Endothelial cell of hepatic sinusoid (primary cell): ENCODE results near the gene FAM131C.
"Not testable (repeated sequence)": the region's sequence is repeated elsewhere in the genome, so short reads cannot be mapped to it uniquely, and the experiment has no call there.

Experiments
- in situ Hi-C: cut with HindIII; loops from 2 replicates; pipeline ENCODE4 v1.10.0; 2017; ENCODE audit warnings: low sequenced_read_pairs

The FAM131C gene

DNA sequence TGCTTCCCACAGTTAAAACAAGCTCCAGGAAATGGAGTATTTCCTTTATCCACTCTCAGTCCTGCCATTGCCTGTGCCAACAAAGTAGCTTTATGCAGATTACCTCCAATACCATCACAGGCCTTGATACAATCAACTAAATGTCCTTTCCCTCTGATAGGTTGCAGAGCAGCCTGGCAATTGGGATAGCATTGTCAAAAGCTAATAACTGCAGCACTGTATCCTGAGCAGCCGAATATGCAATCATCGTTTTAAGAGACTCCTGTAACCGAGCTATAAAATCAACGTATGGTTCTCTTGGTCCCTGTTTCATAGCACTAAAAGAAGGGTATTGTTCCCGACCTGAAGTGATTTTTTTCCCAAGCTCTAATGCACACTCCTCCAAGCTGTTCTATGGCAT, 33.6 kb upstream of the FAM131C start:
- in situ Hi-C loops, result not testable (repeated sequence)

DNA sequence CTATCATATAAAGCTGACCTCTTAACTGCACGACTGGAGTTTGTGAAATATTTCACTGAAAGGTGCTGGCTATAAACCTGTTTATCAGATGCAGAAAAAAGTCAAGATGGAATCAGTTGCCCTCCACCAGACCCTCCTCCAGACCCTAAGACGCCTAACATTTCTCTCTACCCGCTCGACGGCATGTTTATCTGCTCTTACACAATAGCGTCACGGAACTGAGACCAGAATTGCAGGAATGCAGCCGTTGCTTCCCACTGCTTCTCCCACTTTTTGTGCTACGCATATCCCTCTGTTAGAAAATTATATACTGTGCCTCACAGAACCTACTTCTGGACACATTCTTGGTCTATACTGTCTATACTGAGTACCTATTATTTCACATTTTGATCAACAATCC, 28.2 kb upstream of the FAM131C start:
- in situ Hi-C loops, result no loop called here

DNA sequence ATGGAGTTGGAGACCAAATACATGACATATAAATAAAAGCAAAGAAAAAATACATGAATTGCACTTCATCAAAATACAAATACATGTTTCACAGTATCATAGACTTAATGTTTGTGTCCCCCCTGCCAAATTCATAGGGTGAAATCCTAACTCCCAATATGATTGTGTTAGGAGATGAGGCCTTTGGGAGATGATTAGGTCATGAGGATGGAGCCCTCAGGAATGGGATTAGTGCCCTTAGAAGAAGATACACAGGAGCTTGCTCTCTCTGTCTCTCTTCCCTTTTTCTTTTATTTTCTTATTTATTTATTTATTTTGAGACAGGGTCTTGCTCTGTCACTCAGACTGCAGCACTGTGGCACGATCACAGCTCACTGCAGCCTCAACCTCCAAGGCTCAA, 26.0 kb upstream of the FAM131C start:
- in situ Hi-C loops, result no loop called here

DNA sequence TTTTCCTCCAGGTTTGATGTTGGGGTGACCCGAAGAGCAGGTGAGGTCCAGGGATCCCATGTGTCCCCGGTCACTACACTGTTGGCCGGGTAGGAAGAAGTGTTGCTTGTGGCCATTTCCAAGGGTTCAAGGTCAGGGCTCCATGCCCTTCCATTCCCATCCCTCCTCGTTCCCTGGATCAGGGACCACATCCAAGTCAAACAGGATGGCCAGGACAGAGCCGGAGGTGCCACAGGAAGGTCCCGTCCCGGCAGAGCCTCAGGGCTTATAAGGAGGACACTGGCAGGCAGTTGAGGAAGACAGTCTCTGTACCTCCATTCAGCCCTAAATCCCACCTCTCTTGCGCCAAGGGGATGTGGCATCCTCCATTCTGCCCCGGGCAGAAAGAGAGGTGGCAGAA, 22.0 kb upstream of the FAM131C start:
- in situ Hi-C loops, result no loop called here

DNA sequence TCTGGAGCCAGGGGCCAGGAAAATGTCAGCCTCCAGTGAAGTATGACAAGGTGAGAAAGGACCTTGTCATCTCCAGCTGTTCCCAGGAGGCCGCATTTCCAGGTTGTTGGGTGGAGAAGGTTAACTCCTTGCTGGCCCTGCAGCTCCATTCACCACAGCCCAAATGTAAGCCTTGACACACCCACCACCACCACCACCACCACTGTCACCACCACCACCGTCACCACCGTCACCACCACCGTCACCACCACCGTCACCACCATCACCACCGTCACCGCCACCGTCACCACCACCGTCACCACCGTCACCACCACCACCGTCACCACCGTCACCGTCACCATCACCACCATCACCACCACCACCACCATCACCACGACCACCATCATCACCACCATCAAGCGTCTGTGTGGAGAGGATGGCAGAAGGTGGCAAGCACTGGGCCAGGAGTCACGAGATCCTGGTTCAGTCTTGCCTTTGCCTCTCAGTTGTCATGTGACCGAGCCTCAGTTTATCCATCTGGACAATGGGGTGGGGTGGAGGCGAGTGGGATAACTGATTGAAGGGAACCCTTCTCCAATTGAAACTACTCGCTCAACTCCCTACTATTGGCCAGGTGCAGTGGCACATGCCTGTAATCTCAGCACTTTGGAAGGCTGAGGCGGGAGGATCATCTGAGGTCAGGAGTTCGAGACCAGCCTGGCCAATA, 21.2 kb upstream of the FAM131C start:
- in situ Hi-C loops, result no loop called here

DNA sequence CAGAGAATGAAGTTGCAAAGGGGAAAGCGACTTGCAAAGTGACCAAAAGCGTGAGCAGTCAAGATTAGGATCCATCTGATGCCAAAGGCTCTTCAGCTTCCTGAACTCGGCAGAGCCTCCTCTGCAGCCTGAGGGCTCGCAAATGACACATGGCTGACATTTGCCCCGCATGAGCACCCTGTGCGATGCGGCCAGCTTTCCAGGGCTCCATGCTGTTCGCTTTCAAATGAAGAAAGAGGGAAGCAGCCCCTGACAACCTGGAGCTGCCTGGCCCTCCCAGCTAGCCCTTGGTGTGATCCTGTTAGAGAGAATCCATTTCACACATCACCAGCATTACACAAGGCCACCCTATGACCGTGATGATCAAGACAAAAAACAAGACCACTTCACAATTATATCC, 20.2 kb upstream of the FAM131C start:
- in situ Hi-C loops, result no loop called here

DNA sequence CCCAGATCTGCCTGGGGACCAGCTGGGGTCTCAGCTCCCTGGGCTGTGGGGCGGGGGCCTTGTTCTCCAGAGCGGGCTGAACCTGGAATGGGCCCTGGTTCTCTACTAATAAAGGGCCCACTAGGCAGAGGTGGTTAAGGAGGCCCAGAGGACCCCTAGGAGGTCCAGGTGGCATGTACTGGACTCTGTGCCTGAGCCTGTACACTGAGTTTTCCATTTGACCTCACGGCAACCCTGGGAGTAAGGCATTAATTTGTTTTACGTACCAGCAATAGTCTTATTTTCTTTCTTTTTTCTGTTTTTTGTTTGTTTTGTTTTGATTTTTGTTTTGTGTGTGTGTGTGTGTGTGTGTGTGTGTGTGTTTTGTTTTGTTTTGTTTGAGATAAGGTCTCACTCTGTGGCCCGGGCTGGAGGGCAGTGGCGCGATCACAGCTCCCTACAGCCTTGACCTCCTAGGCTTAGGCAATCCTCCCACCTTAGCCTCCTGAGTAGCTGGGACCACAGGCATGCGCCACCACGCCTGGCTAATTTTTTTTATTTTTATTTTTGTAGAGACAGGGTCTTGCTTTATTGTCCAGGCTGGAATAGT, 19.6 kb upstream of the FAM131C start:
- in situ Hi-C loops, result no loop called here

DNA sequence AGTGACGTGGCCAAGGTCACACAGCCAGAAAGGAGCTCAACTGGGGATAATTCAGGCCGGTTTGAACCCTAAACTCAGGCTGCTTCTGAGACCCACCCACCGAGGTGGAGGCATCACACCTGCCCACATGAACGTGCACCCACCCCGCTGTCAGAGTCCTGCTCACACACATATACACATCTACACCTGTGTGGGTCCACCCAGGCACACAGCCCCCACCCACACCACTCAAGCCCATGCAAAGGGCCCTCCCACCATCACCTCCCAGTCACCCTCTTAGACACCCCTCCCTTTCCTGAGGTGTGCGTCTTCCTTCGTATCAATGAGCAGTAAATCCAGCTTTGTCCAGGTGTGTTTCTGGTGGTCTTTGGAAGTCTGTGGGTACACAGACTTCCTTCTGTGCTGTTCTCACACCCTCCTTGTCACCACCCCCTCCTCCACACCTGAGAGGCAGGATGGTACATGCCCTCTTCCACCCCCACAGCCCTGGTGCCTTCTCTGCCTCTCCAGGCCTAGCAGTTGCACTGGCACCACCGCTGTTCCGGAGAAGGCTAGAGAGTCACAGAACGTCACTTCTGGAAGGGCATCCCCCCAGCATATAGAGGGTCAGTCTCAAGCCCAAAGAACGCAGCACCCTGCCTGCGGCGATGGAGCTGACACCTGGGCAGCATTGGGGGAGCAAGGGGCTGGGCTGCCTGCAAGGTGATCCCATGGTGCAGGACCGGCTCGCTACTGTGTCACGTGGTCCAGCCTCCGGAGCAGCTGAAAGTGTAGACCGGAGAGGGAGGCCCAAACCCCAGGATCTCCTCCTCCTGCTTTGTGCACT, 18.9 kb upstream of the FAM131C start:
- in situ Hi-C loops, result no loop called here

DNA sequence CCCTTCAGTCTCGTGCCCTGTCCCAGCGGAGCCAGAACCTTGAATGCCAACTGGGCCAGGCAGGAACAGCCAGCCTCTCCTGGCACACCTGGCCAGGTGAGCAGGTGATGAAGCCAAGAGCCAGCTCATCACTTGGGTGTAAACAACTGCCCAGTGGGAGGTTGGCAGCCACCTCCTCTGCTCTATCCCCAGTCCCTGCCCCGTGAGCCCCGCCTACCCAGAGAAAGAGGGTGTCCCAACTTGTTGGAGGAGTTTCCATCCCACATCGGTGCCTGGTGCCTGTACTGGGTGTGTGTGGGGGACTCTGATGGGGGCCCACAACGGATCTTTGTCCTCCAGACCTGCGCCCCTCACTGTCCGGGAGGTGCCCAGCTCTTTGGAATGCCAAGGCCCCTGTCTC, 17.8 kb upstream of the FAM131C start:
- in situ Hi-C loops, result no loop called here

DNA sequence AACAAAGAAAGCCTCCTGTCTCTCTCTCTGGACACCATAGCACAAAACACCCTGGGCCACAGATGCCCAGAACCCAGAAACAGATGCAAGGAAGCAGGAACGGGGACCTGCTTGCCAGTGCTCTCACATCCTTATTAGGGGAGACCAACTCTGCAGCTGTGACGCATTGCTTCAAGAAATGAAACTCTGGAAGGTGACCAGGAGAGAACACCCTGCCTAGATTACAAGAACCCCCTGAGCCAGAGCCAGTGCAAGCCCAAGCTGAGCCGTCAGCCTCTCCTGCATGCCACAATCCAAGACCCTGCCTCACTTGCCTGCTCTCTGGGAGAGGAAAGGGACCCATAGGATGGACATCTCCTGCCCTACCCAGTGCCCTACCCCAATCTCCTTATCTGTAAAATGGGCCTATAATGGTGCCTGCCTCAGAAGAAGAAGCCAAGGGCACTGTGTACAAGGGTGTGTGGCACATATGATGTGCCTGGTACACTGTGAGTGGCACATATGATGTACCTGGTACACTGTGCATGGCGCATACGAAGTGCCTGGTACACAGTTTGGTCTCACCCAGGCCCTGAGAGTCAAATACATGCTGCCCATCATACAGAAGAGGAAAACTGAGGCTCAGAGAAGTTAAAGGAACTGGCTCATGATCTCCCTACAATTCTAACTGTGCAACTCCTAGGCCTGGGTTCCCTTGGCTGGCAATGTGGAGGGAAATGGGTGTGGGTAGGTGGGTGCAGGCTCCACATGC, 16.8 kb upstream of the FAM131C start:
- in situ Hi-C loops, result no loop called here

DNA sequence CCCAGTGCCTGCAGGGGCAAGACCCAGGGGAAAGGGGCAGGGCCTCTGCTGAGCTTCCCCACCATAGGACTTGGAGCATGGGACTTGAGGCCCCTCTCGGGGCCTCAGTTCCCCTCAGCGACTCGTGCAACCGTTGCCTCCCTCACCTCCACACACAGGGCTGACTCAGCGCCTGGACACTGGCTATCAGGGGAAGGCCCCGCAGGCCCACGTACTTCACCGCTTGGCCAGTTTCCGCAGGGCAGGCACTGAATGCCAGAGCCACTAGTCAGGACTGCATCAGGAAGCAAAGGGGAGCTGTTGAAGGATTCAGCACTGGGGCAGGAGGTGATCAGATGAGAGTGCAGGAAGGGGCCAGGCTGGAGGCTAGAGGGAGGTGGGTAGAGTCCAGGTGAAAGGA, 15.5 kb upstream of the FAM131C start:
- in situ Hi-C loops, result no loop called here

DNA sequence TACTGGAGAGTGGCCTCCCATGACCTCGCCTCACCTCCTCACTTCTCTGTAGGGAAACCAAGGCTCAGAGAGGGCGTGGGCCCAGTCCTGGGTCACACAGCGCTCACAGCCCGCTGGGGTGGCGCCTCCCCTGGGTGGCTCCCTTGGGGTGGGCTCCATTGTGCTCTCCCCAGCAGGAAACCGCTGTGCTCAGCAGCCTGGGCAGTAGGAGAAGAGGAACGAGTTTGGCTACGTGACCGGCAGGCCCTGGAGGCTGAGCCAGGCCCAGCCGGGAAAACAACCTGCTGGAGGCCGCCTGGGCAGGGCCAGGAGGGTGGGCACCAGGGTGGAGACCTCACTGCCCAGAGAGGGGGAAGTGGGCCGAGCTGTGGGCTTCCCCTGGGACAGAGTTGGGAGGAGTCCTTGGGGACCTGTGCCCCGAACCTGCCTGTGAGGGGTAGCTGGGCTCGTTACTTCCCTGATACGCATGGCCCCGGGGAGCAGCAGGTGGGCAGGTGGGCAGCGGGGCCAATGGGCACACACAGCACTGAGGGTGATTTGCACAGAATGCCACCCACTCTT, 15.0 kb upstream of the FAM131C start:
- in situ Hi-C loops, result no loop called here

DNA sequence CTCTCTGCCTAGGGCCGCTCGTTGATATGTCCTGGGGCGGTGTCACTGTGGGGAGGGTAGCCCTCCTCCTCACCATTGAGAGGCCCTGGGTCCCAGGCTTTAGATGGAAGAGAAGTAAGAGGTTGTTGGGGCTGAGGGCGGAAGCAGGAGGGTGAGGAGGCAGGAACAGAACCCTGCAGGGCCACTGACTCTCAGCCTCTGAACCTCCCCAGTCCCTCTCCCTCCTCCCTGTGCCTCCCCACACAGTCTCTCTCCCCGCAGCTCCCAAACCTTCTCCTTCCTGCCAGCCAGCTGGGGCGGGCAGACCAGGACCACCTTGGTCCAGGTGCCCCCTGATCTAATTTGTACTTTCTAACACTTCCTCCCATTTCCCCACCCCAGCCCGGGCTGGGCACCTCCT, 14.3 kb upstream of the FAM131C start:
- in situ Hi-C loops, result no loop called here

DNA sequence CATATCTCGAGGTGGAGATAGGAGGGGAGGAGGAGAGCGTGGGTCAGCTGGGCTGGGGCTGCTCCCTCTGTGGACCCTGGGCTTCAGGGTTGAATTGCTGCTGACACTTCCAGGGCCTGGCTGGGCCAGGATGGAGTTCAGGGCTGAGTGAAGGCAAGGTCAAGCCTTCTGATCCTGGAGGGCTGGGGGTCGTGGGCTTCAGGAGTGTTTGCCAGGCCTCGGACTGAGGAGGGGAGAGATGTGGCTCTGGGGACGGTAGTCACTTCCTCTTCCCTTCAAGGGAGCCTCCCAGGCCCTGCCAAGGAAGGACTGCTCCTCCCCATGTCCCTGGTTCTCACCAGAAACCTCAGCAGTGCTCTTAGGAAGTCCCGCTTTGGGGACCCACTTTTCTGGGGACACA, 12.1 kb upstream of the FAM131C start:
- in situ Hi-C loops, result no loop called here

DNA sequence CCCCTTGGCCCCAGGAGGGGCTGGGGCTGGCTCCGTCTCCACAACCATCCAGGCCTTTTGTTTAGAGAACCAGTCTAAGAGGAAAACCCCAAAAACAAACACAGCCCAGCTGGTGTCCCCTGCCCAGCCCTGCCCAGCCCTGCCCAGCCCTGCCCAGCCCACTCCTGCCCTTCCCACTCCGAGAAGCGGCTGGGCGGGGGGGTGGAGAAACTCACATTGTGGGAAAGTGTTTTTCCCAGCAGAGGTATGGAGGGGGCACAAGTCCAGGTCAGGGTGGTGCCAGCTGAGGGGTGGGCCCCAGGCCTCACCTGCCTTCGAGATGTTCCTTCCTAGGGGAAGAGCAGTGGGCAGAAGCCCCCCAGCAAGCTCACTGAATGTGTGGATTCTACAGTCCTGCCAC, 10.0 kb upstream of the FAM131C start:
- in situ Hi-C loops, result loop anchor here (5.0 kb wide), 2 partner anchors 44 to 94 kb away; no protein-coding TSS in a partner anchor

DNA sequence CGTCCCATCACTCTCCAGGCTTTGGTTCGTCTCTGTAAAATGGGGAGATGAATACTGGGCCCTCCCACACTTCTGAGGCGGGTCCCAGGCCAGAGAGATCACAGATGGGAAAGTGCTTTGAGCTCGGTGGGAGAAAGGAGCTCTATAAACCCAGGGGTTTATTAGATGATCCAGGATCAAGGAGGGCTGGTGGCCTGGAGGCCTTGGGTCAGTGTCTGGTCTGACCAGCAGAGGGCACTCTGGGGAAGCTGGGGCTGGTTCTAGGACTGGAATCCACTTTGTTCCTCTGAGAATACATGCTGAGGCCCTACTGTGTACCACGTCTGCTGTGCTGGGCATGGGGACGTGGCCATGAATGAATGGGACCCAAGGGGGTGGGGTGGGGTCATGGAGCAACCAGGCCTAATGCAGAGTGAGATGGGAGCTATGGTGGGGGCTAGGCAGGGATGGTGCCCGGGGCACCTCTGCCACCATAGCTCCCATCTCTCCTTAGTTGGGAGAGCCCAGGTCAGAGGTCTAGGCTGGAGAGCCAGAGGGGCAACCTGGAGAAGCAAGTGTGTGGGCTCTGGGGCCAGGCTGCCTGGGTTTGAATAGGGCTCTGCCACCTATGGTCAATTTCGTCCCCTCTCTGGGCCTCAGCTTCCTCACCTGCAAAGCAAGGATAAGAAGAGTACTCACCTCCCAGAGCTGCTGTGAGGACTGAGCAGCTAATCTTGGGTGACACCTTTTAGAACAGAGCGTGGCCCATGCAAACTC, 9.0 kb upstream of the FAM131C start:
- in situ Hi-C loops, result loop anchor here (5.0 kb wide), 2 partner anchors 45 to 95 kb away; no protein-coding TSS in a partner anchor

DNA sequence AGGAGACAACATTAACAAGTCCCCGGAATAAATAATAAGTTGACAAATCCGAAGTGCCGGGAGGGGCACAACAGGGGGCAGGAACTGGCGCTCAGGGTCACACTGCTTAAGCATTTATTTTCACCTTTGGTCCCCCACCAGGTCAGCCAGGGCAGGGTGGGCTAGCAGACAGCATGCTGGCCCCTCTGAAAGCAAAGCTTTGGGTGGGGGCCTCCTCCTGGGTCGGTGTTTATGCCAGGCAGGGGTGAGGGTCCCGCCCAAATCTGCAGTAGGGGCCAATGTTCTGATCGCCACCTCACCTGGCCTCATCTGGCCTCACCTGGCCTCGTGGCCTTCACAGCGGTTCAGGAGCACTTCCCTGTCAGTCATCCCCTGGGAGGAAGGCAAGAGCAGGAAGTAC, 8.2 kb upstream of the FAM131C start:
- in situ Hi-C loops, result loop anchor here (5.0 kb wide), 2 partner anchors 46 to 96 kb away; no protein-coding TSS in a partner anchor

DNA sequence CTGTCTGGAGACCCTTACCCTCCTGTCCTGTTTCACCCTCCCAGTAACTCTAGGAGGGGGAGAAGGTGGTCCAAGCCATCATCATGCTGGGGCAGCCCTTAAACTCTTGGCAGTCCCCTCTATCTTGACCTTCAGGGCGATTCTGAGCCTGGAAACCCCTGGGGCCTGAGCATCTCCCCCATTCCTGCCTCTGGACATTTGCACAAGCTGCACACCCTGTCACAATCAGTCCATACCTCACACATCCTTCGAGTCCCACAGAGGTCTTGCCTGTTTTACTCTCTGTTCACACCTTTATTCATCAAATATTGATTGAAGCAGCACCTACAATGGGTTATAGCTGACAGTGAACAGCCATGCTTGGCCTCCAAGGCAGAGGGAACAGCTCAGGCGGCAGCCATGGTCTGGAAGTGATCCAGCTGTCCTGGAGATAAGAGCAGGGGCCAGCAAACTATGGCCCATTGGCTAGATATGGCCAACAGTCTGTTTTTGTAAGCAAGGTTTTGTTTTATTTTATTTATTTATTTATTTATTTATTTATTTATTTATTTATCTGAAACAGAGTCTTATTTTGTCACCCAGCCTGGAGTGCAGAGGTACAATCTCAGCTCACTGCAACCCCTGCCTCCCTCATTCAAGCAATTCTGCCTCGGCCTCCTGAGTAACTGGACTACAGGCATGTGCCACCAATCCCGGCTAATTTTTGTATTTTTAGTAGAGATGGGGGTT, 7.1 kb upstream of the FAM131C start:
- in situ Hi-C loops, result loop anchor here (5.0 kb wide), 2 partner anchors 47 to 97 kb away; no protein-coding TSS in a partner anchor

DNA sequence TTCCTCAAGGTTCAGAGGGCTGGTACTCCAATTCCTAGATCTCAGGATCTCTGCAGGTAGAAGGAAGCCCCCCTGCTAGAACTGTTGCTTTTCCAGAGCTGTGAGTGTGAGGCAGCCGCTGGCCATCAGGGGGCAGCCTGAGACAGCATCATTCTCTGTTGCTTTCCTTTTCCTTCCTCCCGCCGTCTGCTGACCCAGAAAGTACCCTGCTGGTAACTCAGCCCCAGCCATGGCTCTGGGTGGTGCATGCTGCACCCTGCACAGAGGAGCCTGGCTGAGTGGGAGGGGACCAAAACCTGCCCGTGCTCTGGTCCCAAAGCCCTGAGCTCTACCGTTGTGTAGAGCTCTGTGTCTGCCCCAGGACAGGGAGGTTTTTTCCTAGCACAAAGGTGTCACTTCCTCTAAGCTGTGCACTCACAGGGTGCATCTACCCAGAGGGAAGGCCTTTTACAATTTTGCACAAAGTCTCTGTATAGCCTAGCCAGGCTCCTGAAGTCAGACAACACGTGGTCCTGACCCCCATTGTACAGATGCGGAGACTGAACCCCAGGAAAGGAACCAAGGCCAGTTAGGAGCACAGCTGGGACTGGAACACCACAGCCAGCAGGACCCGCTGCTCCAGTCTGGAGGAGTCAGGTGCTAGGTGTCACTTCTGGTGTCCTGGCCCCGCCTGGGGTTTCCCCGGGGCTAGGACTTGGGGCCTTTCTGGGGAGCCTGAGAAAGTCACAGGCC, 5.6 kb upstream of the FAM131C start:
- in situ Hi-C loops, result no loop called here
